ENCODE data around the gene PDE2A. TPM values are rescaled to one million over a fixed set of nuclear protein-coding genes. Genes with fewer than 3 reads are reported as not detected.

Gene PDE2A
- total and polyA plus RNA-seq, 2 donors from 2014 or later, result 12.6 to 42.0 TPM

- H3K36me3 ChIP-seq (ENCODE audit: control insufficient read depth in 2 of 3, insufficient read depth in 3 of 3, low read length in 3 of 3), result no peaks in the 10 kb centered on the region
- FAIRE-seq, result no peak
Measured at GRCh38 chr11:72634472-72635095, 39.6 kb downstream of the PDE2A start.

DNA sequence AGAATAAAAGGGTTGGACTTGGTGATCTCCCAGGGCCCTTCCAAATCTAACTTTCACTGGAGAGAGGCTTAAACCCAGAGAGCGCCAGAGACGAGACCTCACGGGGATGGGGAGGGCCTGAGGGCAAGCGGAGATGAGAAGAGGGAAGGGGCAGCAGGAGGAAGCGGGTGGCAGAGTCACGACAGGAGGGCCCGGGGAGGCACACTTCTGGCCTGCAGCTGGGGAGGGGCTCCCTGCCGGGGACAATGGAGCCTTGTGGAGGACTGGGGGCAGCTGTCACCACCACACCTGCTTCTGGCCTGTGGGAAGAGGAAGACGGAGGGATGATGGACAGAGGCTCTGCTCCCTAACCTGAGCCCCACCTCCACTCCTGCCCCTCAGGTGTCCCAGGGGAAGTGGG, 40.2 kb downstream of the PDE2A start:
- Histone ChIP-seq H3K9ac (ENCODE audit: low read length in 3 of 3) (no peak overlapping the region), H3K27me3 (ENCODE audit: control insufficient read depth, insufficient read depth, low read length) (no peaks in the 10 kb centered on the region), H3K4me1 (ENCODE audit: control insufficient read depth in 2 of 3, insufficient read depth in 2 of 3, low read depth in 1 of 3, low read length in 3 of 3) (peaks cover 0 to 16% (median 3%) of the 10 kb centered on the region in 3 donors), H3K4me3 (ENCODE audit: low read length in 3 of 3) (no peak overlapping the region), H3K36me3 (ENCODE audit: control insufficient read depth in 2 of 3, insufficient read depth in 3 of 3, low read length in 3 of 3) (no peaks in the 10 kb centered on the region), H3K9me3 (ENCODE audit: control insufficient read depth in 2 of 3, insufficient read depth in 1 of 3, low read length in 3 of 3) (no peaks in the 10 kb centered on the region), H3K27ac (ENCODE audit: low read depth in 2 of 2, low read length in 2 of 2) (peak overlapping the region in 1 of 2 donors; percentile 16)
- DNase-seq (no peak), FAIRE-seq (no peak)
- intact Hi-C loops (cut with DNase I), result no loop called here
- TF ChIP-seq, protein P1, sequence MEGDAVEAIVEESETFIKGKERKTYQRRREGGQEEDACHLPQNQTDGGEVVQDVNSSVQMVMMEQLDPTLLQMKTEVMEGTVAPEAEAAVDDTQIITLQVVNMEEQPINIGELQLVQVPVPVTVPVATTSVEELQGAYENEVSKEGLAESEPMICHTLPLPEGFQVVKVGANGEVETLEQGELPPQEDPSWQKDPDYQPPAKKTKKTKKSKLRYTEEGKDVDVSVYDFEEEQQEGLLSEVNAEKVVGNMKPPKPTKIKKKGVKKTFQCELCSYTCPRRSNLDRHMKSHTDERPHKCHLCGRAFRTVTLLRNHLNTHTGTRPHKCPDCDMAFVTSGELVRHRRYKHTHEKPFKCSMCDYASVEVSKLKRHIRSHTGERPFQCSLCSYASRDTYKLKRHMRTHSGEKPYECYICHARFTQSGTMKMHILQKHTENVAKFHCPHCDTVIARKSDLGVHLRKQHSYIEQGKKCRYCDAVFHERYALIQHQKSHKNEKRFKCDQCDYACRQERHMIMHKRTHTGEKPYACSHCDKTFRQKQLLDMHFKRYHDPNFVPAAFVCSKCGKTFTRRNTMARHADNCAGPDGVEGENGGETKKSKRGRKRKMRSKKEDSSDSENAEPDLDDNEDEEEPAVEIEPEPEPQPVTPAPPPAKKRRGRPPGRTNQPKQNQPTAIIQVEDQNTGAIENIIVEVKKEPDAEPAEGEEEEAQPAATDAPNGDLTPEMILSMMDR (IDR thresholded peaks at IDR 0.05; ENCODE audit: borderline replicate concordance, extremely low read depth, insufficient read depth), result no peak

More at GRCh38 chr11:72634472-72635095, 39.6 kb downstream of the PDE2A start:
- H3K27ac ChIP-seq (ENCODE audit: low read depth in 2 of 2, low read length in 2 of 2), result peak overlapping the region; percentile 16 to 28
- H3K4me1 ChIP-seq (ENCODE audit: control insufficient read depth in 2 of 3, insufficient read depth in 2 of 3, low read depth in 1 of 3, low read length in 3 of 3), result peaks cover 0 to 16% (median 3%) of the 10 kb centered on the region in 3 donors
- no peak overlapping the region for H3K4me3 ChIP-seq (ENCODE audit: low read length in 3 of 3)
- no peak for DNase-seq
- TF ChIP-seq, protein P1 (IDR thresholded peaks at IDR 0.05; ENCODE audit: borderline replicate concordance, extremely low read depth, insufficient read depth), result no peak
- no peak overlapping the region for H3K9ac ChIP-seq (ENCODE audit: low read length in 3 of 3)
- H3K27me3 ChIP-seq (ENCODE audit: control insufficient read depth, insufficient read depth, low read length), result no peaks in the 10 kb centered on the region
- intact Hi-C loops (cut with DNase I), result no loop called here
- no peaks in the 10 kb centered on the region for H3K9me3 ChIP-seq (ENCODE audit: control insufficient read depth in 2 of 3, insufficient read depth in 1 of 3, low read length in 3 of 3)

DNA sequence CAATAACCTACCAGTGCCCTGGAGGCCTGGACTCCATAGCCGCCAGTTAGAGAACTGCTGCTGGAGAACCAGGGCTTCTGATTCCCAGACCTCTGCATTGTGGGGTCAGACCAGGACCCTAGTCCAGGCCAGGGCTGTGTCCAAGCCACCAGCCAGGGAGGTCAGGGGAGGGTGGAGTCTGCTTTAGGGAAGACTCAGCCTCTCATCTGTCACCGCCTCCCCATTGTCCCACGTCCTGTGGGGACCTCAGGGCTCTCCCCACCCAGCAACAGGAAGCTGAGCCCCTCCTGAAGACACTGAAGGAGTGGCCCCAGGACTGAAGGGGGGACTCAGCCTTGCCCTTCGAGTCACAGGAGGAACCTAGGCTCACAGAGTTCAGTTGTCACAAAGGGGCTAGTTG, 41.2 kb downstream of the PDE2A start:
- H3K9me3 ChIP-seq (ENCODE audit: control insufficient read depth in 2 of 3, insufficient read depth in 1 of 3, low read length in 3 of 3), result no peaks in the 10 kb centered on the region
- DNase-seq (no peak), FAIRE-seq (no peak)
- H3K4me3 ChIP-seq (ENCODE audit: low read length in 3 of 3), result no peak overlapping the region
- TF ChIP-seq, protein P1 (IDR thresholded peaks at IDR 0.05; ENCODE audit: borderline replicate concordance, extremely low read depth, insufficient read depth), result no peak
- intact Hi-C loops (cut with DNase I), result no loop called here
- no peak overlapping the region for H3K9ac ChIP-seq (ENCODE audit: low read length in 3 of 3)
- no peaks in the 10 kb centered on the region for H3K36me3 ChIP-seq (ENCODE audit: control insufficient read depth in 2 of 3, insufficient read depth in 3 of 3, low read length in 3 of 3)
- H3K4me1 ChIP-seq (ENCODE audit: control insufficient read depth in 2 of 3, insufficient read depth in 2 of 3, low read depth in 1 of 3, low read length in 3 of 3), result peaks cover 0 to 18% (median 3%) of the 10 kb centered on the region in 3 donors
- no peaks in the 10 kb centered on the region for H3K27me3 ChIP-seq (ENCODE audit: control insufficient read depth, insufficient read depth, low read length)
- peak overlapping the region; percentile 32 to 43 for H3K27ac ChIP-seq (ENCODE audit: low read depth in 2 of 2, low read length in 2 of 2)
